Measurements from ENCODE around the gene RTF2.
"Not testable (repeated sequence)": the region's sequence is repeated elsewhere in the genome, so short reads cannot be mapped to it uniquely, and the experiment has no call there.

RTF2 gene

GRCh38 chr20:56488566-56488965 is 20.1 kb downstream of the RTF2 start:
- no peak for DNase-seq (ENCODE audit: low spot score)

GRCh38 chr20:56501116-56501515 is 32.7 kb downstream of the RTF2 start:
- DNase-seq (ENCODE audit: low spot score), result no peak

- peak; percentile 1 for DNase-seq (ENCODE audit: low spot score)
Observed at GRCh38 chr20:56503916-56504315, 35.5 kb downstream of the RTF2 start.

- no peak for DNase-seq (ENCODE audit: low spot score)
Observed at GRCh38 chr20:56504373-56505005, 36.1 kb downstream of the RTF2 start.

- DNase-seq (ENCODE audit: low spot score), result no peak
Observed at GRCh38 chr20:56506103-56506502, 37.7 kb downstream of the RTF2 start.

GRCh38 chr20:56511926-56512325 is 43.5 kb downstream of the RTF2 start:
- no peak for DNase-seq (ENCODE audit: low spot score)

GRCh38 chr20:56513161-56514150 is 45.0 kb downstream of the RTF2 start:
- DNase-seq (ENCODE audit: low spot score), result no peak

- no peak for DNase-seq (ENCODE audit: low spot score)
Observed at GRCh38 chr20:56516631-56517030, 48.2 kb downstream of the RTF2 start.

GRCh38 chr20:56517211-56517610 is 48.8 kb downstream of the RTF2 start:
- no peak for DNase-seq (ENCODE audit: low spot score)

GRCh38 chr20:56517641-56518040 is 49.2 kb downstream of the RTF2 start:
- no peak for DNase-seq (ENCODE audit: low spot score)

GRCh38 chr20:56518126-56518525 is 49.7 kb downstream of the RTF2 start:
- no peak for DNase-seq (ENCODE audit: low spot score)

GRCh38 chr20:56518721-56519398 is 50.4 kb downstream of the RTF2 start:
- no peak for DNase-seq (ENCODE audit: low spot score)

- DNase-seq (ENCODE audit: low spot score), result no peak
Observed at GRCh38 chr20:56519551-56519950, 51.1 kb downstream of the RTF2 start.

- DNase-seq (ENCODE audit: low spot score), result no peak
Observed at GRCh38 chr20:56520180-56520579, 51.8 kb downstream of the RTF2 start.

- not testable (repeated sequence) for DNase-seq (ENCODE audit: low spot score)
Observed at GRCh38 chr20:56520746-56521354, 52.4 kb downstream of the RTF2 start.

GRCh38 chr20:56522311-56522710 is 53.9 kb downstream of the RTF2 start:
- DNase-seq (ENCODE audit: low spot score), result no peak

GRCh38 chr20:56524444-56524843 is 56.0 kb downstream of the RTF2 start, which contains the start of gene FAM209A:
Gene FAM209A, plus strand, starts transcription at chr20:56524744. Its CDS starts 65 bp downstream, at chr20:56524809.
- DNase-seq (ENCODE audit: low spot score), result not testable (repeated sequence)

- no peak for DNase-seq (ENCODE audit: low spot score)
Observed at GRCh38 chr20:56527521-56527920, 59.1 kb downstream of the RTF2 start.

GRCh38 chr20:56532946-56533345 is 64.5 kb downstream of the RTF2 start, which contains the start of gene FAM209B:
Gene FAM209B, plus strand, starts transcription at chr20:56533246. Its CDS starts 96 bp downstream, at chr20:56533342.
- DNase-seq (ENCODE audit: low spot score), result not testable (repeated sequence)

- DNase-seq (ENCODE audit: low spot score), result no peak
Observed at GRCh38 chr20:56537997-56538396, 69.6 kb downstream of the RTF2 start.

GRCh38 chr20:56540415-56540814 is 72.0 kb downstream of the RTF2 start:
- DNase-seq (ENCODE audit: low spot score), result no peak

- DNase-seq (ENCODE audit: low spot score), result no peak
Observed at GRCh38 chr20:56542489-56543030, 74.1 kb downstream of the RTF2 start.
